Activated CD8-positive, alpha-beta memory T cell treated with anti-CD3 and anti-CD28 coated beads, Interleukin-2, amount 50 U/mL, for 1 hour (primary cell): ENCODE results near the gene AHDC1.
"Not testable (repeated sequence)": the region's sequence is repeated elsewhere in the genome, so short reads cannot be mapped to it uniquely, and the experiment has no call there.

Experiments
- DNase-seq: peaks from one replicate; pipeline ENCODE4 v3.0.0-alpha.2; 2020; ENCODE audit errors: extremely low read depth

The AHDC1 gene

DNA sequence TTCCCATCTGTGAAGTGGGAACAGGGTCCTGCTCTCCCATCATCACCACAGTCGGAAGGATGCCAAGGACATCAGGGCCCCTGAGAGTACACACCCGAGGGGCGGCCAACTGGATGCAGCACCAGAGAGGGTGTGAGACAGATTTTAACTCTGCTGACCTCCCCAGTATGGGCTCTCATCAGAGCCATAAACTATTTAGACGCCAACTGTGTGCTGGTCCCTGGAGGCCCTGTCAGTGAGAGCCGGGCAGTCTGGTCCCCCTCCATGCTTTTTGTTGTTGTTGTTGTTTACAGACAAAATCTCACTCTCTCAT, 29.3 kb upstream of the AHDC1 start:
- no peak for DNase-seq

DNA sequence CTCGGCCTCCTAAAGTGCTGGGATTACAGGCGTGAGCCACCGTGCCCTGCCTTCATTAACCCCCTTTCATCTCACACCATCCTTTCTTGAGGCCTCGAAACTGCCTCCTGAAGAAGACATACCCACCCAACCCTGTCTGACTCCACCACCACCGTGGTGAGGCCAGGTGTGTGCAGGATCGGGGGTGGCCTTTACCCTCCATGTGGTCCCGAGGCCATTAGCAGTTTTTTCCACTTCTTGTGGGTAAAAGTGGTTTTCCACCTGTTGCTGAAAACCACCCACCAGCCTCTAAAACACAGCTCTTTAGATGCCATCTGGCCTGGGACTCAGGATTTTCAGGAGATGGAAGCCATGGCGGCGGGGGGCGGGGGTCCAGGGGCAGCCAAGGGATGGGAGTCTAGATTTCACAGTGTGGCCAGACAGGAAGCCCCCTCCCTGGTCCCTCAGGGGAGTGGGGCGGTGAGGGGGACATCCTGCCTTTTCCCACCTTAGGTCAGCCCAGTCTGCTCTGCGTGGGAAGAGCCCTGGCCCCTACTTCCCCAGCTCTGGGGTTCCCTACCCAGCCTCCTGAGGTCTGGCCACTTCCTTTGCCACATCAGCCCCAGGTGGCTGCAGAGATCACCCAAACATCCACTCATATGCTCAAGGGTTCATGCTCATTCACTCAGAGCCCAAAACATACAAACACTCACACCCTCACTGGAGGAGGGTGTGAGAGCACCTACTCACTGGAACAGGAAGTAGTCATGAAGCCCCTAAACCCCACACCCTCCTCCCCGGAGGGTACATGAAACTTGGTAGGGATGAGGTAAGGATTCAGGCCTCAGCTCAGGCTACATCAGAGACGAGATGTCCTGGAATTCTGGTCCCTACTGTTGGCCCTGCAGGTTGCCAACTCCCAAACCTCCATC, 28.7 kb upstream of the AHDC1 start:
- peak; percentile 40 for DNase-seq

DNA sequence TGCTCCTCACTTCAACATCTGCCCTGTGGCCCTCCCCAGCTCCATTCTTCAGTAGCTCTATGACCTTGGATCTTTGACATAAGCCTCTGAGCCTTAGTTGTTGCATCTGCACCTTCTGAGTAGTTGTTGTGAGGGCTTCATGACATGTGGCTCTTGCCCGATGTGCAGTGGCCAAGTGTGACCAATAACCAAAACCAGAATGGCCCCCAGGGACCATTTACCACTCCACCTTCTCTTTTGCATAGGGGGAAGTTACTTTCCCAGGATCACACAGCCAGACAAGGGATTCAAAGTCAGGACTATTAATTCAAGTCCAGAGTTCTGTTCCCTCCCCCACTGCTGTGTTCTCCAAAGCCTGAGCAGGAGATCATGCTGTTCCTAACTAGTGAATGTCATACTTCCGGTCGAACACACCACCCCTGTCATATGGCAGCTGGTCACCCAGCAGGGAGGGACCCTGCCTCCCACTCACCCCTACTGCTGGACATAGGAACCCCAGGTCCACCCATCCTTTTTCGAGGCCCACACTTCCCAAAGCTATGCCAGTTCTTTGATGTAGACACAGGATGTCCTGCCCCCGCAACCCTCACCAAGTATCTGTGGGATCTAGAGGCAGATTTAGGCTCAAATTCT, 27.0 kb upstream of the AHDC1 start:
- DNase-seq, result no peak

- no peak for DNase-seq
These were observed 24.8 kb upstream of the AHDC1 start for GRCh38 chr1:27628712-27629111.

GRCh38 chr1:27627733-27628132, 23.8 kb upstream of the AHDC1 start:
- DNase-seq, result not testable (repeated sequence)

- DNase-seq, result no peak
These were observed 23.1 kb upstream of the AHDC1 start for GRCh38 chr1:27627061-27627460.

DNA sequence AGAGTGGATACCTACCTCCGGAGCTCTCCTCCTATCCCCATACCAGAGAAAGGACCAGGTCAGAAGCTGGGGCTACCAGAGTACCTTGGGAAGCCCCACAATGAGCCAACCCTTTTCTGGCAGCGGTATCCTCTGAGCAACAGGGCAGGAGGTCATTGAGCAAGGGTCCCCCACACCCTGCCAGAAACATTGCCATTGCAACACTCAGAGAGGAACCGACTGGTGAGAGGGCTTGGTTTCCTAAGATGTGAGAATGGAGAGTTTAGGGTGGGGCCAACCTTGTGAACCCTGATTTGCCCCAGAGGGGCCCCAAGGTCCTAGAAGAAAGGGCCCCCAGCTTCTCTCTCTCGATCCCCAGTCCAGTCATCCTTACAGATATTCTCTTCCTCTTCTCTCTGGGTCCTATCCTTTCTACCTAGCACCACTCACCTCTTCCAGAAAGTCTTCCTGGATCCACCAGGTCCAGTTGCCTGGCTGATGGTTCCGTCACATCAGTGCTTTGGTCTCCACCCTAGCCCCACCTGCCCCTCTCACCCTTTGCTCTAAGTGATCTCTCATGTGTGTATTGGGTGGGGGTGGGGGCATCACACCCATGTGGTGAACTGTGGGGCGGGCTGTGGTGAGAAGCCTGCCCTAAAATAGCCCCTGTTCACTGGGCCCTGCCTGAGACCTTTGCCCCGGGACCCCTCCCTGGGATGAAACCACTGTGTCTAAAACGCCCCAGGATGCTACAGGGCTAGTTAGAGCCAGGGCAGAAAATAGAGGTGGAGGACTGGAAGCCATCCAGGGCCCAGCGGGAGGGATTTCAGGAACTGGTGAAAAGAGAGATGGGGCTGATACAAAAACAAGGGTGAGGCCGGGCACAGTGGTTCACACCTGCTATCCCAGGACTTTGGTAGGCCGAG, 22.3 kb upstream of the AHDC1 start:
- no peak for DNase-seq

DNA sequence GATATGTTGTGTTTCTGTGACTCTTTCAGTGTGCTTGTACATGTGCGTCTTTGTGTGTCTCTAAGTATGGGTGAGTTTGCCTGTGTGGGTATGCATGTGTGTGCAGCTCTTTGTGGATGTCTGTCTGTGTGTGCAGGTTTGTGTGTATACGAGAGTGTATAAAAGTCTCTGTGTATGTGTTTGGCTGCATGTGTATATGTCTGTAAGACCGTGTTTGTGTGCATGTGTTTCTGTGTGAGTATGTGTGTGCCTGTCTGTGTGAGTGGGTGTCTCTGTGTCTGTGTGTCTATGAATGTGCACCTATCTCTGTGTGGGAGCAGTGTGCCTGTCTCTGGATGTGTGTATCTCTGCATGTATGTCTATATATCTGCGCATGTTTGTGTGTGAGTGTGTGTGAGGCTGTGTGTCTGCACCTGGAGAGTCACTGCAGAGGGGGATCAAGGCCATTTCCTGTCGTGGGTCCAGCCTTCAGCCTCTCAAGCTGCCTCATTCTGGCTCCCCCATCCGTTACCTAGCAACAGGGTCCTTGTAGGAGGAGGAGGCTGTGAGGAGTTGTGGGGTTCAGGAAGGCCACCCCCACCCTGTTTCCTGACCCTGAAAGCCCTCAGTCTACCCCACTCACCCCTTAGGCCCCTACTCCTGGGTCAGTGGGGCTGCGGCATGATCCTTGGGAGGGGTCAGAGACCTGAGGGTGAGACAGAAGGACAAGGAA, 20.7 kb upstream of the AHDC1 start:
- DNase-seq, result no peak

DNA sequence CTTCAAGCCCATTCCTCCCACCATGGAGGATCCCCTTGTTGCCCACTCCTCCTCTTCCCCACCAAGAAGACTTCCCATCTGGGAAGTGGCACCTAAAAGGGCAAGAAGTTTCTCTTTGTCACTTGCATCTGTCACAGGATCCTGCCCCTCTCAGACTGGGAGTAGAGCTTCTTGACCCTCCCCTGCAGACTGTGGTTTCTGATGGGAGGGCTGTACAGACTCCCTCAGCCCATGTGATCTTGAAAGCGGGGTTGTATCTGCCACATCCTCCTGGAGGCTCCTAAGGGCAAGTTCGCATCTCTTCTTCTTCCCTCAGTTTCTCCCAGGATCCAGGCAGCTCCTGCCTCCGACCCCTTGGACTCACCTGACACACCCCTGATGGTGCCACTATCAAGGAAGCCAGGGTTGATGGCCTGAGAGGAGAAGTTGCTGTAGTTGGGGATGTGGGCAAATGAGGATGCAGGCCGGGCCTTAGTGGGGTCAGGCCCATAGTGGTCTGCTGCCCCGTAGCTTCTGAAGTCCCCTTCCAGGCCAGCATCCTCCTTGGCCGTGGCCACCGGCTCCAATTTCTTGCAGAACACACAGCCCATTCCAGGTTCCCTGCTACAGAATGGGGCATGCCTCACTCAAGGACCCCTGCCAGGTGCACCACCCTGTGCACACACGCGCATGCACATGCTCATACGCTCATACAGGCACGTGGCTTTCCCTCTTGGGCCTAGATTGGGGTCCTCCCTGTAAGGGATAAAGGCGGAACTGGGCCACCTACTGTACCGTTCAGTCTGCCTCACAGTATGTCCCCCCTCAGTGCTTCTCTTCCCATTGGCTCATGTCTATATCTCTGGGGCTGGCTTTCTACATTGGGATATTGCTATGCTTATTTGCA, 19.6 kb upstream of the AHDC1 start:
- DNase-seq, result no peak

- no peak for DNase-seq
These were observed 18.9 kb upstream of the AHDC1 start for GRCh38 chr1:27622828-27623227.

DNA sequence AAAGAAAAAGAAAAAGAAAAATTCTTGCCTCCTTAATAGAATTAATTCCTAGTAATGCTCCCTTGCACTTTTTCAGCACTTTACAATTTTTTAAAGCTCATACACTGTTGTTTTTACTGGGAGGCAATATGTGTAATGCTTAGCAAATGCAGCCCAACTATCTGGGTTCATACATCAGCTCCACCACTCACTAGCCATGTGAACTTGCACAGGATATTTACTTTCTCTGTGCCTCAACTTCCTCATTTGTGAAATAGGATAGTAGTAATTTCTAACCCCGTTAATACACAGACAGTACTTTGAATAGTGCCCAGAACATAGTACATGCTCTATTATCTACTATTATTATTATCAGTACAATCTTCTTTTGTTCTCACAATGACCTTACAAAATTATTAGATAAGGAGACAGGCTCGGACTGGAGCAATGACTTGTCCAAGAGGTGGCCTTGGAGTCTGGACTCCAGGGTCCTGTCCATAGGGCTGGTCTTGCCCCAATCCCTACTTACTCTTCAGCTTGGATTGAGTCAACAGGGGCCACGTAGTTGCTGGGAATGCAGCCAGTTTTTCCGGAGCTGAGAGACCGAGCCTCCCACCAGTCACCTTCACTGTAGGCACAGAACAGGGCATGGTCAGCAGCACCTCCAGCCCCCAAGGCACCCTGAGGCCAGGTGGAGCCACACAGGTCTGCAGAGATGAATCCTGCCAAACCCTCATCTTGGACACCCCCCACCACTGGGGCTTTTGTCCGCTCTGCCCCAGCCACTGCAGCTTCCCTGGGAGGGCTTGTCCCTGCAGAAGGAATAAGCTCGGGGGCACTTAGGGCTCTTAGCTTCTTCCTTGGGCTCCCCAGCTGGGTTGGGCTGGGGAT, 17.3 kb upstream of the AHDC1 start:
- no peak for DNase-seq

DNA sequence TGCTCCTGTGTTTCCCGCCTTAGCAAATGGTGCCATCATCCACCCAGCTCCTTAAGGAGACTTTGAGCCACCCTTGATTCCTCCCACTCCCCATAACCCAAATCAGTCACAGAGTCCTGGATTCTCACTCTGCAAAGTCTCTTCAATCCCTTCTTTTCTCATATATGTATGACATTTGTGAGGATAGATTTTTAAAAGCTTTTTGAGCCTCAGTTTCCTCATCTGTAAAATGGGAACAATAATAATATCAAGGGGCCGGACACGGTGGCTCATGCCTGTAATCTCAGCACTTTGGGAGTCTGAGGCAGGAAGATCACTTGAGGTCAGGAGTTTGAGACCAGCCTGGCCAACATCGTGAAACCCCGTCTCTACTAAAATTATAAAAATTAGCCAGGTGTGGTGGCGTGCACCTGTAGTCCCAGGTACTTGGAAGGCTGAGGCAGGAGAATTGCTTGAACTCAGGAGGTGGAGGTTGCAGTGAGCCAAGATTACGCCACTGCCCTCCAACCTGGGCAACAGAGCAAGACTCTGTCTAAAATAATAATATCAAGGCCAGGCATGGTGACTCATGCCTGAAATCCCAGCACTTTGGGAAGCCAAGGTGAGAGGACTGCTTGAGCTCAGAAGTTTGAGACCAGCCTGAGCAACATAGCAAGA, 16.0 kb upstream of the AHDC1 start:
- not testable (repeated sequence) for DNase-seq

- DNase-seq, result no peak
These were observed 14.6 kb upstream of the AHDC1 start for GRCh38 chr1:27618341-27619082.

- DNase-seq, result no peak
These were observed 13.5 kb upstream of the AHDC1 start for GRCh38 chr1:27617420-27617819.

DNA sequence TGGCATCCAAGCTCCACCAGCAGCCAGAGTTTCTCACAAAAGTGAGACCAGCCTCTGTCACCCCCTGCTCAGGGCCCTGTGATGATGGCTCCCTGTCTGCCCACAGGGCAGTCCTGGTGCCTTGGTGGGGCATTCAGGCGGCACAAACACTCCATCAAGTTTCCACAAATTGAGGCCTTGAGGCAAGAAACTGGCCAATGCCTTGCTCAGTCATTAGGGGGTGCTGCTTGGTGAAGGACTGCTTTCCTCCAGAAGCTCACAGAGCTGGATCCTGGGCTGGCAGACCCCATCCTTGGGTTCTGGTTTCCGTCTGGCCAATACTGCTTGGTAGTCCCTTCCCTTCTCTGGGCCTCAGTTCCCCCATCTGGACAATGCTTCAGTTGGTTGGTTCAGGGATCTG, 12.5 kb upstream of the AHDC1 start:
- DNase-seq, result no peak

GRCh38 chr1:27615346-27616192, 11.6 kb upstream of the AHDC1 start:
- no peak for DNase-seq

- no peak for DNase-seq
These were observed 10.8 kb upstream of the AHDC1 start for GRCh38 chr1:27614625-27615344.
